Stimulated activated naive CD8-positive, alpha-beta T cell treated with anti-CD3 and anti-CD28 coated beads, Interleukin-15, Interleukin-2, amounts not matched to agents 100 ng/mL and 50 ng/mL, for 24 hours (primary cell): ENCODE measurements around the gene NOTCH3.

ENCODE experiments used
- H3K27ac Mint-ChIP-seq: one replicate; pipeline ENCODE4 v1.8.0; 2021; ENCODE audit warnings: mild to moderate bottlenecking, mixed read lengths
- H3K27me3 Mint-ChIP-seq: one replicate; pipeline ENCODE4 v1.8.0; 2021; ENCODE audit warnings: mixed read lengths
- H3K36me3 Mint-ChIP-seq: one replicate; pipeline ENCODE4 v1.8.0; 2021; ENCODE audit warnings: low read depth, mixed read lengths
- H3K4me1 Mint-ChIP-seq: one replicate; pipeline ENCODE4 v1.8.0; 2021; ENCODE audit warnings: low read depth, mixed read lengths
- H3K4me3 Mint-ChIP-seq: one replicate; pipeline ENCODE4 v1.8.0; 2021; ENCODE audit warnings: mild to moderate bottlenecking, mixed read lengths
- H3K9me3 Mint-ChIP-seq: one replicate; pipeline ENCODE4 v1.8.0; 2021; ENCODE audit warnings: mixed read lengths

Gene NOTCH3

GRCh38 chr19:15241259-15241910 lies 40.6 kb upstream of the NOTCH3 start:
- H3K36me3 Mint-ChIP-seq, result peaks cover 39% of the 10 kb centered on the region
- no peak overlapping the region for H3K27ac Mint-ChIP-seq
- H3K4me1 Mint-ChIP-seq, result no peaks in the 10 kb centered on the region
- H3K4me3 Mint-ChIP-seq, result no peak overlapping the region
- no peaks in the 10 kb centered on the region for H3K9me3 Mint-ChIP-seq
- no peaks in the 10 kb centered on the region for H3K27me3 Mint-ChIP-seq

GRCh38 chr19:15240515-15240914 lies 39.7 kb upstream of the NOTCH3 start:
- no peaks in the 10 kb centered on the region for H3K27me3 Mint-ChIP-seq
- H3K9me3 Mint-ChIP-seq, result no peaks in the 10 kb centered on the region
- no peak overlapping the region for H3K27ac Mint-ChIP-seq
- H3K36me3 Mint-ChIP-seq, result peaks cover 40% of the 10 kb centered on the region
- no peaks in the 10 kb centered on the region for H3K4me1 Mint-ChIP-seq
- H3K4me3 Mint-ChIP-seq, result no peak overlapping the region

GRCh38 chr19:15239337-15239949 lies 38.6 kb upstream of the NOTCH3 start:
- Mint-ChIP-seq H3K36me3 (peaks cover 35% of the 10 kb centered on the region), H3K4me3 (no peak overlapping the region), H3K27ac (no peak overlapping the region), H3K9me3 (no peaks in the 10 kb centered on the region), H3K27me3 (no peaks in the 10 kb centered on the region), H3K4me1 (no peaks in the 10 kb centered on the region)

GRCh38 chr19:15238639-15239155 lies 37.9 kb upstream of the NOTCH3 start:
- Mint-ChIP-seq H3K27me3 (no peaks in the 10 kb centered on the region), H3K27ac (no peak overlapping the region), H3K4me3 (no peak overlapping the region), H3K36me3 (peaks cover 35% of the 10 kb centered on the region), H3K9me3 (no peaks in the 10 kb centered on the region), H3K4me1 (peaks cover 5% of the 10 kb centered on the region)

- H3K9me3 Mint-ChIP-seq, result no peaks in the 10 kb centered on the region
- H3K27ac Mint-ChIP-seq, result no peak overlapping the region
- H3K27me3 Mint-ChIP-seq, result no peaks in the 10 kb centered on the region
- H3K4me3 Mint-ChIP-seq, result no peak overlapping the region
- peaks cover 5% of the 10 kb centered on the region for H3K4me1 Mint-ChIP-seq
- H3K36me3 Mint-ChIP-seq, result peaks cover 32% of the 10 kb centered on the region
Measured at GRCh38 chr19:15237759-15238638, 37.2 kb upstream of the NOTCH3 start.

GRCh38 chr19:15236886-15237285 lies 36.1 kb upstream of the NOTCH3 start:
- peaks cover 10% of the 10 kb centered on the region for H3K4me1 Mint-ChIP-seq
- no peaks in the 10 kb centered on the region for H3K9me3 Mint-ChIP-seq
- no peak overlapping the region for H3K4me3 Mint-ChIP-seq
- H3K27me3 Mint-ChIP-seq, result peaks cover 4% of the 10 kb centered on the region
- no peak overlapping the region for H3K27ac Mint-ChIP-seq
- peaks cover 32% of the 10 kb centered on the region for H3K36me3 Mint-ChIP-seq

DNA sequence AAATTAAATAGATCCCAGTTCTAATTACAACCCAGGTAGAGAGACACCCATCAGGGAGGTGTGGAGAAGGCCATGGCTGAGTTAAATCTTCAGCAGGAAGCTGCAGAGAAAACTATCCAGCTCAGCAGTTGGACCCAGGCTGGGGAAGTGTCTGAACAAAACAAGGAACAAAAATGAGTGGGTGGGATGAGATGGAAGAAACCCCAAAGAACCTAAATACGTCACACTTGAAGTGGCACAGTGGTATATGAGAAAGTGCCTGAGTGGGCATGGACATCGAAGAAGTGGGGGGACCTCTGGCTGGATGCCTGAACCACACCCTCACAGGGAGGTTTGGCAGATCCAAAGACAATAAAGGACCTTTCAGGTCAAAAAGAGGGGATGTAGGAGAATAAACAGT lies 35.0 kb upstream of the NOTCH3 start:
- no peak overlapping the region for H3K4me3 Mint-ChIP-seq
- peaks cover 32% of the 10 kb centered on the region for H3K36me3 Mint-ChIP-seq

DNA sequence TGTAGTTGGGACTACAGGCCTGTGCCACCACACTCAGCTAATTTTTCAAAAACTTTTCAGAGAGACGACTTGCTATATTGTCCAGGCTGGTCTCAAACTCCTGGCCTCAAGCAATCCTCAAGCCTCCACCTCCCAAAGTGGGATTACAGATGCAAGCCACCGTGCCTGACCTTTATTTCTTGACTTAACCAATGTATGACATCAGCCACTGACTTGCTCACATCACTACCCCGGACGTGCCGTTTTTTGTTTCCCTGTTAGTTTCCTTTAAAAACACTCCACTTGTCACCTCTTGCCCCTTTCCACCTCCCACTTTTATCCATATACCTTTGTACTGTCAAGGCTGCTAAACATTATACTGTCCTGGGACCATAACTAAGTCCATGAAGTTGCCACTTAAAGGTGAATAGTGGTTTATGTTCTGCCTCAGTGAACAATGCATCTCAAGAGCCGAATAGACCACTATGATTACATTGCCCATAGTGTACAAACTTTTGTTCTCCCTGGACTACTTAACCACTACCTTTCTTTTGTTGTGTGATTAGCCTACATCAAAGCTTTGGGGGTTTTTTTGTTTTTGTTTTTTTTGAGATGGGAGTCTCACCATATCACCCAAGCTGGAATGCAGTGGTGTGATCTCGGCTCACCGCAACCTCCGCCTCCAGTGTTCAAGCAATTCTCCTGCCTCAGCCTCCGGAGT lies 33.8 kb upstream of the NOTCH3 start:
- peaks cover 27% of the 10 kb centered on the region for H3K36me3 Mint-ChIP-seq
- no peaks in the 10 kb centered on the region for H3K9me3 Mint-ChIP-seq
- peaks cover 10% of the 10 kb centered on the region for H3K4me1 Mint-ChIP-seq
- H3K27ac Mint-ChIP-seq, result no peak overlapping the region
- H3K4me3 Mint-ChIP-seq, result no peak overlapping the region
- peaks cover 15% of the 10 kb centered on the region for H3K27me3 Mint-ChIP-seq

More for the DNA sequence above, 35.0 kb upstream of the NOTCH3 start:
- Mint-ChIP-seq H3K27ac (no peak overlapping the region), H3K9me3 (no peaks in the 10 kb centered on the region), H3K4me1 (peaks cover 10% of the 10 kb centered on the region), H3K27me3 (peaks cover 12% of the 10 kb centered on the region)

GRCh38 chr19:15231271-15231670 lies 30.5 kb upstream of the NOTCH3 start:
- H3K9me3 Mint-ChIP-seq, result no peaks in the 10 kb centered on the region
- peaks cover 16% of the 10 kb centered on the region for H3K36me3 Mint-ChIP-seq
- H3K4me1 Mint-ChIP-seq, result peaks cover 10% of the 10 kb centered on the region
- peak overlapping the region; percentile 17 for H3K4me3 Mint-ChIP-seq
- H3K27ac Mint-ChIP-seq, result no peak overlapping the region
- peaks cover 15% of the 10 kb centered on the region for H3K27me3 Mint-ChIP-seq

- Mint-ChIP-seq H3K4me3 (no peak overlapping the region), H3K4me1 (peaks cover 19% of the 10 kb centered on the region), H3K27me3 (peaks cover 26% of the 10 kb centered on the region), H3K27ac (no peak overlapping the region), H3K9me3 (no peaks in the 10 kb centered on the region), H3K36me3 (no peaks in the 10 kb centered on the region)
Measured at GRCh38 chr19:15227261-15227660, 26.5 kb upstream of the NOTCH3 start.

DNA sequence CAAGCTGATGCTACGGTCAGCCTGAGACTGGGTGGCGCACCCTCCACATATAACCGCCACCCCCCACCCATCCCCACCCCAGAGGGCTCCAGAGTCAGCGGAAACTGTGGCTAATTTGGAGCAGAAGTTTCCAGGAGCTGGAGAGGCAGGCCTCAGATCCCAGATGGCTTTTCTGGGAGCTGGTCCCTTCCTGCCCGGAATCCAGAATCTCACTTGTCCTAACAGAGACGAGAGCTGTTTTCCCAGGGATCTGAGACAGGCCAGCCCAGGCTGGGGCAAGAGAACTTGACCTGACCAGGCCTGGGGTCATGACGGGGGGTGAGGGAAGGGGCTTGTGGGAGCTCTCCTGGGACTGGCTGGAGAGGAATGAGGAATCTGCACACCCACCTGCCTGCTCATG lies 25.0 kb upstream of the NOTCH3 start:
- no peaks in the 10 kb centered on the region for H3K36me3 Mint-ChIP-seq
- no peak overlapping the region for H3K27ac Mint-ChIP-seq
- peaks cover 21% of the 10 kb centered on the region for H3K27me3 Mint-ChIP-seq
- no peak overlapping the region for H3K4me3 Mint-ChIP-seq
- H3K4me1 Mint-ChIP-seq, result peaks cover 17% of the 10 kb centered on the region
- H3K9me3 Mint-ChIP-seq, result no peaks in the 10 kb centered on the region

- no peaks in the 10 kb centered on the region for H3K36me3 Mint-ChIP-seq
- H3K9me3 Mint-ChIP-seq, result no peaks in the 10 kb centered on the region
- peaks cover 18% of the 10 kb centered on the region for H3K27me3 Mint-ChIP-seq
- H3K4me1 Mint-ChIP-seq, result peaks cover 17% of the 10 kb centered on the region
- peak overlapping the region; percentile 77 for H3K4me3 Mint-ChIP-seq
- H3K27ac Mint-ChIP-seq, result peak overlapping the region; percentile 55
Measured at GRCh38 chr19:15223649-15224361, 23.0 kb upstream of the NOTCH3 start.

- Mint-ChIP-seq H3K4me3 (peak overlapping the region; percentile 77), H3K4me1 (peaks cover 17% of the 10 kb centered on the region), H3K36me3 (no peaks in the 10 kb centered on the region), H3K27me3 (peaks cover 18% of the 10 kb centered on the region), H3K9me3 (no peaks in the 10 kb centered on the region), H3K27ac (no peak overlapping the region)
Measured at GRCh38 chr19:15222738-15223648, 22.2 kb upstream of the NOTCH3 start.
